Stimulated activated CD4-positive, alpha-beta T cell treated with anti-CD3 and anti-CD28 coated beads, TNF-alpha, amount 100 ng/mL, for 1 hour (primary cell): ENCODE measurements around the gene C4orf17.
"Not testable (repeated sequence)": the region's sequence is repeated elsewhere in the genome, so short reads cannot be mapped to it uniquely, and the experiment has no call there.

ENCODE experiments used
- DNase-seq, 3 donors: peaks; one replicate each; pipeline ENCODE4 v3.0.0-alpha.2; 2020; ENCODE audit warnings: low read depth in 3 of 3, low spot score in 1 of 3

C4orf17 gene

DNA sequence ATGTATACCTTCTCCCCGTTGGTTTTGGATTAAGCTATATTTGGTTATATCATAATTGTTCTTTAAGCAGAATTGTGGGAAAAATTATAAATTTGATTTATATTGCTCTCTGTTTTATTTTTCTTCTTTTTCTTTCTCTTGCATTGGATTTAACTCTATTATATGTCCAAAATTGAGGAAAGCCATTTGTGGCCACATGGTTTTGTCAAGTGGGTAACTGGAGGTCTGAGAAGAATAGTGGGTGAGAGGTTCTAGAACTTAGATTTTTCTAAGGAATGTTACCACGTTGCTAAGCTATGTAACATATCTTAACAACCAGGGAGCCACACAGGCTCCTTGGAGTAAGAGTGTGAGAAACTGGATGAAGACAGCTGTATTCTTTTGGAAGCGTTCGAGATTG, at the start of gene C4orf17:
C4orf17 (plus strand) TSS at position 301 of the 400 bp plus-strand sequence. CDS start 2,061 bp downstream, outside the sequence.
- no peak for DNase-seq

DNA sequence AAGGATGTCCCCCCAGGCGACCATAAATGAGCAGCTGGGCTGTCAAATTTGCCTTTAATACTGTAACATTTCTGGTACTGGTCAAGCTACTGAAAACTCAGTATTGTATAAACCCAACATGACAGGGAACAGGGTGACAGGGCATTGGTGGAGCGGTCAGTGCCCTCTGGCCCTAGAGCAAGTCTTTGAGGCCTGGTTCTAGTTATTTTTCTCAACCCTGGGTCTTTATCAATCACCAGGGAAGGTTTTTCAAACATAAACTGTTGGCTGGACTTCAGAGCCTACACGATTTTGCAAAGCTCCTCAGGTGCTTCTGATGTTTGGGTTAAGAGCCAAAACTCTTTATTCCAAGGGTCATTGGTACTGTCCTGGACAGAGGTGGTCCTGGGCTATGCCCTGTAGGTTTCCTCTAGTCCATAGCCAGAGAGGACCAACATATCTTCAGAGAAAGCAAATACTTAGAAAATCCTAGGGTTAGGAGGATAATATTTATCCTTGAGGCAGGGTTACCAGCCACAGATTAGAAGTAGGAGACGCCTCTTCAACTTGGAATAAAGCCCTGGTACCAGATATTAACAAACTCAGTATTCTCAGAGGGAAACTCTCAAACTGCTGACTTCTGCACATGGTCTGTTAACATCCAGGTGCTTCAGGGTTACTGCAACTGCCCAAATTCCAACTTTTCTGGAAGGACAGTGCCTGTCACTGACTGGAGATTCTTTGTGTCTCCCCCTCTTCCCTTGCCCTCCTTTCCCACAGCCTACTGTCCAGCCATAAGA, 49.0 kb upstream of the C4orf17 start:
- no peak for DNase-seq

DNA sequence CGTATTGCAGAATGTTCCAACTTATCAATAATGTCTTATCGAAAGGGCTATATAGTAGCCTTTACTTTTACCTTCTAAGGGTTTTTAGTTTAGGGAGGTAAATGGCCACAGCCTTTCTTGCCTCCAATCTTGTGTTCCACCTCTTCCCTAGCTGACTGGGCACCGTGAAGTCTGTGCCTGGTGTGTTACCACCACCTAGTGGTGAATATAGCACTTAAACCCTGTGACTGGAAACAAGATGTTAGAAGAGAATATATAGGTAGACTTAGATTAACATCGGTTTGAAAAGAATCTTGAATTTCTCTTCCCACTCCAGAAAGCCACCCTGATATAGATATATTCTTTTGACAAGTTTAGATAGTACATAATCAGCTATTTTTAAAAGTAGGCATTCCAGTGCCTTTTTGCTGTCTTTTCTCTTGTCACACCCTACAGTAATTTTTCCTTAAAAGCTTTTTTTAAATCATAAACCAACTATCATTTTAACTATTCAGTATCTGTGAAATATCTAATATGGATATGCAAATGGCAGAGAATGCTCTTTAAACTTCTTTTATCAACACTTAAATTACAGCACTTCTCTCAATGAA, 47.9 kb upstream of the C4orf17 start:
- peak; percentile 2 to 7 (median 7) for DNase-seq

DNA sequence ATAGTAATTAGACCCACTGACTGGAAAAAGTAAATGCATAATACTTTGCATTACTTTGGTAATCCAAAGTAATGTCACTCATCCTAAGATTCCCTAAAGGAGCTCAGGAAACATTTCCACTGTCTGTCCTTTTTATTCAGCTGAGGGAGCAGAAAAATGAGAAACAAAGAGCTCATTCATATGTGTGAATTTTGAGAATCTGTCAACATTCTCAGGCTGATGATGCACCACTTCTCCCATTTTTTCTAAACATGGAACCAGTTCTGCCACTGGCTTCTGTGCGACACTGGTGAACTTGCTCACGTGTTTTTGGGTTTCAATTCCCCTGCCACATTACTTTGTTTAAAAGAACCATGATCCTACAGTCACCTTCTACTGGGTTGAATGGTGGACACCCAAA, 47.3 kb upstream of the C4orf17 start:
- no peak for DNase-seq

DNA sequence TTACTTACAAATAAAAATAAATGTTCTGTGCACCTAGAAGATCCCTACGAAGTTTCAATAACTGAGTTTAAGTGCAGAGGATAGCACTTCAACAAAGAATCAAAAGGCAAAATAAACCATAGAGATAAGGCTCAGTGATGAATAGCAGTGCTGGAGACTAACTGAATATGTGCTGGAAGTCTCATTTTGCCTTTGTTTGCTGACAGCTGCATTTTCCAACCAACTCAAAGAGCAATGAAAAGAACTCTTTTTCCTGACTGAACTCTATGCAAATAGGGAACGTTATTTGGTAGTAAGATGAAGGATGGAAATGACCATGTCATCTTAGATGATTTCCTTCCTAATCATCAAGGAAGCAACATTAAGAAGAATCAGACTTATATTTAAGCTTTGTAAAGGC, 42.9 kb upstream of the C4orf17 start:
- DNase-seq: no peak

DNA sequence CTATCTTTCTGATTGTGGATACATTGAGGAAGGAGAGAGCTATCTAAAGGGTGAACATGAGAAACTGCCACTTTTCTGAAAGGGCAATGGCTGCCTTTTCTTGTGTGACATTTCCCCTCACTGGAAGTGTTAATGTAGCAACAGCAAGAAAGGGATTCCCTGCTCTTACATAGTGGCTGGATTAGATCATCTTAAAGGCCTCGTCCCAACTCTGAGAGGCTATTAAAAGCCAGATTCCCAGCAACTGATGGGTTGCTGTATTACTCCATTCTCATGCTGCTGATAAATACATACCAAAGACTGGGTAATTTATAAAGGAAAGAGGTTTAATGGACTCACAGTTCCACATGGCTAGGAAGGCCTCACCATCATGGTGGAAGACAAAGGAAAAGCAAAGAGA, 41.9 kb upstream of the C4orf17 start:
- DNase-seq: no peak

DNA sequence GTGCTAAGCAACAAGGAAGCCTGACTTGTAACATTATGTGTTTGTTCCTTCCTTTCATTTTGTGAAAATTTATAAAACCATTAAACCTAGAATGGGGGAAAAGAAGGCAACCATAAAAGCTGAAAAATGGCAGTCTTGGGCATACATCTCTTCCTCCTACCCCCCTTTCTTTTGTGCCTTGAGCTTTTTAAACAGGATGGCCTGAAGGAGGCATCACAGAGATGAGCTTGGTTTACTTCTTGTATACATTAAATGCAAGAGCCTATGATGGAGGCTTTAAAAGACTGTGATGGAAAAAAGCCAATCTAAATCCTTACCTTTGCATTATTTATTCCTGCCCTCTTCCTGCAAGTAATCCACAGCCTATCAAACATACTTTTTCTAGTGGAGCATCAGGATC, 39.5 kb upstream of the C4orf17 start:
- DNase-seq: no peak

DNA sequence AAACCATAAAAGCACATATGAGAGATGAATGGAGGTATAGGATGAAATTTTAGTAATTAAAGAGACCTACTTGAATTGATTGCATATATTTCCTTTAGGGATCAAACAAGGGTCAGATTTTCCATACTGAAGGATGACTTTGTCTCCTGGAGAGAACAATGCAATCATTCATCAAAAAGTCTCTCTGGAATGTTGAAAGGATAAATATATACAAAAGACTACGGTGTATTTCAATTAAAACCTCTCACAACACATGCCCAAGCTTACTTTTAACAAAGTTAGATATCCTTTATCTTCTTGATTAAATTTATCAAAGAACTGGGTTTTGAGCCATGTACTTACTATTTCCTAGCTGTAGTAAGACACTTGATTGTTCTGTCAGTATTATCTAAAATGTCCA, 38.9 kb upstream of the C4orf17 start:
- no peak for DNase-seq

DNA sequence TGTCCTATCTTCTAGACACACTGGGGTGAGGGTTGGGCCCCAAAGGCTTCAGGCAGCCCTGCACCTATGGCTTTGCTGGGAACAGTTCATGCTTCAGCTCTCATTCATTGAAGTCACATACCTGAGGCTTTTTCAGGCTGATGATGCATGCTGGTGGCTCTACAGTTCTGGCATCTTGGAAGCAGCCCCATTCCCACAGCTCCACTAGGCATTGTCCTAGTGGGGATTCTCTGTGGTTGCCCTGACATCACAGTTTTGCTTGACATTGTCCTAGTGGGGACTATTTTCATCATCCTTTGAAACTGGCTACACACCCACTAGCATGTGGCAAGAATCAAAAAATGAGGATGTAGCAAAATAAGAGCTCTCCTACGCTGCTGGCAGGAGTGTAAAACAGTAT, 37.7 kb upstream of the C4orf17 start:
- DNase-seq: no peak

DNA sequence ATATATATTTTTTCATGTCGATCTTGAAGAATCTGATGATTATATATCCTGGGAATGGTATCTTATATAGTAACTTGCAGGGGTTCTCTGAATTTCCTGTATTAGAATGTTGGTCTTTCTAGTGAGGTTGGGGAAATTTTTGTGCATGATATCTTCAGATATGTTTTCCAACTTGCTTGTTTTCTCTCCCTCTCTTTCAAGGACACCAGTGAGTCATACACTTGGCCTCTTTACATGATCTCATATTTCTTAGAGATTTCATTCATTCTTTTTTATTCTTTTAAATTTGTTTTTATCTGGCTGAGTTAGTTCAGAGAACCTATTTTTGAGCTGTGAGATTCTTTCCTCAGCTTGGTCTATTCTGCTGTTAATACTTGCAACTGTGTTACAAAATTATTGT, 27.2 kb upstream of the C4orf17 start:
- no peak for DNase-seq

DNA sequence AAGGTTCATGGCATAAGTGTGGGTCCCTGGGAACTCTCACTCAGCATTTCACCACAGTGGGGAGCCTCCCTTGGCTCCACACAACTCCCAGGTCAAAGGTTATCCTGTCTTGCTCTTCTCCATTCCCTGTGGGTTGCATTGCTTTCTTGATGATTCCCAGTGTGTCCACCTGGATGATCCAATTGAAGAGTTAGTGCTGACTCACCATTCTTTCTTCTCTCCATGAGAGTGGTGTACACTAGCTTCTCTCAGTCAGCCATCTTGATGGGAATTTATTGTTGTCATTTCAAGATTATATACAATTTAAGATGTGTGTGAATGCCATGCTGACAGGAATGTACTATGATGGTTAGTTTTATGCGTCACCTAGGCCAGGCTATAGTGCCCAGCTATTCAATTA, 25.6 kb upstream of the C4orf17 start:
- DNase-seq: no peak

DNA sequence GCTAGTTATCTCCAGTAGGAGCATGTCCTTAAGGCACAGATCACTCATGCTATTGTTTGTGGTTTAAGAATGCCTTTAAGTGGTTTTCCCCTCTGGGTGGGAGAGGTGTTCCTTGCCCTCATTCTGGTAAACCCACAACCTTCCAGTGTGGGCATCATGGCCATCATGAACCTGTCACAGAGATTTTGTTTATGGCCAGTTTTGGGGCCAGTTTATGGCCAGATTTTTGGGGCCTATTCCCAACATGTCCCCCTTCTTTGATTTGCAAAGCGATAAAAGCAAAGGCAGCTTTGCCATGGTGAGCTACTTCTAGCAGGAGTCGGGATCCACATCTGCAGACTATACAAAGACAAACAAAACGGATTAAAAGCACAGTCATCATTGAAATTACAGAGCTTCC, 24.2 kb upstream of the C4orf17 start:
- not testable (repeated sequence) for DNase-seq

DNA sequence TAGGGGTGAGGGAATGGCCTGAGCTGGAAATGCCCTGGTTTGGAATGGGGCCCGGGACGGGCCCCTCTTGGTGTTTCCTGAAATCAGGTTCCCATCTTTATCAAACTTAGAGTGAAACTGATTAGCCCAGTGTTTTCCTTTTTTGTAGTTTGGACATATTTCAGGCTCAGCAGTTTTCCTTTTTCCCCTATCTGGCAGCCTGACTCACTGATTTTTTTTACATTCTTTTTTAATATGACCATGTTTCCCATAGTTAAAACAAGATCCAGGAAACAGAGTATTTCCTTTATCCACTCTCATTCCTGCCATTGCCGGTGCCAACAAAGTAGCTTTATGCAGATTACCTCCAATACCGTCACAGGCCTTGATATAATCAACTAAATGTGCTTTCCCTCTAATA, 20.5 kb upstream of the C4orf17 start:
- no peak for DNase-seq

DNA sequence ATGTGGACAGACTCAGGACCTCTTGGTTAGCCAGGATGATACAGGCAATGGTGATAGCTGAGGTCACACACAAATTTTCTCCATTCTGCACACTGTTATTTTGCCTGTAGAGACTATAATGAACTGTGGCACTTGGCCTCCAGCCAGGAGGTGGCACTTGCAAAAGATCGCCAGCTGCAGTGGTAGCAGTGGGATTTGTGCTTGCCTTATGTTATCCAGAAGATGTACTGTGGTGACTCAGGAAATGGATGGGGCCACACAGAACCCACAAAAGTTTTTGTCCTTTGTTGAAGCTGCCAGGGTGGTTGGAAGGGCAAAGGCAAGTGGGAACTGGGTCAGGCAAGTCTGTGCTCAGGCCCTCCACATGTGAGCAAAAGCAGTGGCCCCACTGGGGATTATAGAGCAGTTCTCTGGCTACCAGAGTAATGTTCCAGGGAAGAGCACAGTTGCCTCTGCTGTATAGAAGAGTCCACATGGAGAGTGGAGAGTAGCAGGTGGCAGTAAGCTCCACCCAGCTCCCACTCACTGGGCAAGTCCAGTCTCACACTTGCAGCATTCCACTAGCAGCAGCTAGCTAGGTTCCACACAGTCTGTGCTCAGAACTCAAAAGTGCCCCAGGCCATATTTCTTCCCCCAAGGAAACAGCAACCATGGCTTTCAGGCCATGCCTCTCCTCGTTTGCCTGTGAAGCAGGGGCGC, 5.9 kb upstream of the C4orf17 start:
- no peak for DNase-seq

DNA sequence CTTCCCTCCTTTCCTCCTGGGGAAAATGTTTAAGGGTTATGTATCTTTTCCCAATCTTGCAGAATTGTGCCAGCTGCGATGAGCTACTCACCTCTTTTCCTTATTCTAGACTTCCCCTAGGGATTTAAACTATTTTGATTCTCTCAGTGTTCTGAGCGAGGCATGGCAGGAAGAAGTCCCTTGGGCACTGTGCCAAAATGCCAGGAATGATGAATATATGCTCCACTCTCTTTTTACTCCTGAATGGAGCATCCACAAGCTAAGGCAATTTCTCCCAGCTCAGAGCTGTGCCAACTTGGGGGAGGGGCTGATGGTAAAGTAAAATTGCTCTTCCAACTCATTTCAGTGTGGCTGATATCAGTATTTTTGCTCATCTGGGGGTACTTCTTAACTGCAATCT, 4.0 kb upstream of the C4orf17 start:
- DNase-seq: no peak

DNA sequence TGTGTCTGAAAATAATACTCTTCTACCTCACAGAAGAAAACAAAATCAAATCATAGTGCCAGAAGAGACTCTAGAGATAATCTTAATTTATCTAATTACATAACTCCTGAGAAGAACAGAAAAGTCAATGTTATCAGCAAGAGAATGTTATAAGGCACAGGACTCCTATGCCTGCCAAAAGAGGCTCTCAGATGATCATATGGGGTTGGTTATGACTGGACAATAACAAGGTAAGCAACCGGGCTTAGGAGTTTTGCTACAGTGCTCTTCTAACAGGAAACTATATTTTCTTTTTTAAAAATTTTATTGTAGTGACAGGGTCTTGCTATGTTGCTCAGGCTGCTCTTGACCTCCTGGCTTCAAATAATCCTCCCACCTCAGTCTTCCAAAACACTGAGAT, 3.5 kb upstream of the C4orf17 start:
- no peak for DNase-seq

DNA sequence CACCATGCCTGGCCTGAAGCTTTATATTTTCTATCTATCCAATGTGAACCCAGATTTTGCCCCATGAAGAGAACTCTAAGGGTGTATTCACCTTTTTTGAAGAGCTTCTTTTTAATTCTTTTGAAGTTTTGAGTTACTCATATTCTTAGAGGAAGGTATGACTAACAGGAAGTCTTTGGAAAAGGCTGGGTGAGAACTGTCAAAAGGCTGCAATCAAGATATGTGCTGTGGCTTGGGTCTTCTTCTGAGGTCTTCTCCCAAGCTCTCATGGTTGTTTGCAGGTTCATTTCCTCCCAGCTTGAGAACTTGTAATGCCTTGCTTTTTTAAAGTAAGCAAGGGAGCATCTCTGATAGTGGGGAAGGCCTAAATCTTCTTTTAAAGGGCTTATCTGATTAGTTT, 3.1 kb upstream of the C4orf17 start:
- peak in 1 of 3 donors; percentile 6 for DNase-seq

DNA sequence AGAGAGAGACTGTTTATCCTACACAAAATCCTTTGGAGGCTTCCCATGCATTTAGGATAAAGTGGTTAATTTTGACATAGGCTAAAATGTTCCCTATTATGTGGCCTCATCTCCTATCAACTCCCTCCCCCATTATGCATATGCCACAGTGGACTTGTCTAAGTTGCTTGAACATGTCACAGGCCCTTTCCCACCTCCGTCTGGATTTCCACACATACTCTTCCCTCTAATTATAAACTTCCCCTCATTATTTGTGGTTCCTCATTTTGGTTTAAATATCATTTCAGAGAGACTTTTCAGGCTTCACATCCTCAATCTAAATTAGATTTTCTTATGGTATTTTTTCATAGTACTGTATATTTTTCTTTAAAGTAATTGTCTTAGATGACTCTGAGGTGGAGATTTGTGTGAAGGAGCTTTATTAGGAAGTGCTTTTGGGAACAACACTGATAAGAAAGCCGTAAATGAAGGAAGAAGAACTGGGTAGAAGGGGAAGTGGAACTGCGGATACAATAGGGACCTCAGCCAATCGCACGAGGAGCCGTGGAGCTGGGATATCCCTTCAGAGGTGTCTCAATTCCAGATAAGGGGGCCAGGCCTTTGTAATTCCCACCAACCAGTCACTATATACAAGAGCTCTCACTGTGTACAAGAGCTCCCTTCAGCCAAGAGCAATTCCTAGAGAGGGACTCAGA, 7.9 kb downstream of the C4orf17 start:
- DNase-seq: no peak

DNA sequence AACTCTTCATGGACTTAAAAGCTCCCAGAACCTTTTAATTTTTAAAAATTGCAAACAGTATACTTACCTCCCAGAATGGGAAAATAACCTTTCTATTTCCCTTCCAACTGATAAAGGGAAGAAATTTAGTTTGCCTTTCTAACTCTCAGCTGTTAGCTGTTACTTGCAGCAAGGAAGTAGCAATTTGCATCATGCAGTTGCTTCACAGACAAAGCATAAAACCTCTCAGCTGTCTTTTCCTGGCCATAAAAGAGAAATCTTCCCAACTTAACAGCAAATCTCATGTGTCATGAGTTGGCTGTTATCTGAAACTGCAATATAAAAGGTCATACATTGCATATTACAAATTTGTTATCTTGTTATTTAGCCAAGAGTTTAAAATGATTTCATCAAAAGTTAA, 18.4 kb downstream of the C4orf17 start:
- no peak for DNase-seq

DNA sequence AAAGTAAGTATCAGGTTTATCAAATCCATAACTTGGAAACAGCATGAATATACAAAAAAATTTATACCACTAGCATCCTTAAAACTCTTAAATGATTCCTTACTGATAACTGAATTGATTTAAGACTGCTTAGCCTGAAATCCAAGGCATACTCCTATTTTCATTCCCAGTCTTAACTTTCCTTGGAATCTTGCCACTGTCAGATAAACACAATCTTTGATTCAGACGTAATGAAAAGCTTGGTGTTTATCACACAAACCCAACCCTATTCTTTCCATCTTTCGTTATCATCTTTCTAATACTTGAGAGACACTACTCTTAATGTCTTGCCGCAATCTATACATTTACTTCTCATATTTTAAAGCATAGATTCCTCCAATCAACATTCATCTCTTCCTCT, 19.1 kb downstream of the C4orf17 start:
- no peak for DNase-seq

DNA sequence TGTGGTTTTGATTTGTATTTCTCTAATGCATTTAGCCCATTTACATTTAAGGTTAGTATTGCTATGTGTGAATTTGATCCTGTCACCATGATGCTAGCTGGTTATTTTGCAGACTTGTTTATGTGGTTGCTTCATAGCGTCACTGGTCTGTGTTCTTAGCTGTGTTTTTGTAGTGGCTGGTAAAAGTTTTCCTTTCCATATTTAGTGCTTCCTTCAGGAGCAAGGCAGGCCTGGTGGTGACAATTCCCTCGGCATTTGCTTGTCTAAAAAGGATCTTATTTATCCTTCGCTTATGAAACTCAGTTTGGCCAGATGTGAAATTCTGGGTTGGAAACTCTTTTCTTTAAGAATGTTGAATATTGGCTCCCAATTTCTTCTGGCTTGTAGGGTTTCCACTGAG, 23.9 kb downstream of the C4orf17 start:
- DNase-seq: not testable (repeated sequence)

DNA sequence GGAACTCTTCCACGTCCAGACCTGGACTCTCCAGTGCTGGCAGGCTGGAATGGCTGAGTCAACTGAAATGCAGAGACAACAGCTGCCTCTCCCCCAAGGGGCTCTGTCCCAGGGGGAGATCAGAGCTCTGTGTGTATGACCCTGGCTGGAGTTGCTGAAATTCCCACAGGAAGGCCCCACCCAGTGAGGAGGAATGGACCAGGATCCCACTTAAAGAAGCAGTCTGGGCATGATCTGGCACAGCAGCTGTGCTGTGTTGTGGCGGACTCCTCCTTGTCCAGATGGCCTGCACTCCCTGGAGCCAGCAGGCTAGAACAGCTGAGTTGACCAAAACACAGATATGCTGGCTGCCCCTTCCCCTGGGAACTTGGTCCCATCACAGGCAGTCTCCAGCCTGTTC, 25.4 kb downstream of the C4orf17 start:
- DNase-seq: no peak
